ENCODE data around the gene APH1A.
A peak's percentile ranks its signal among the peaks of the same experiment; 100 is the strongest.
"Not testable (repeated sequence)": the region's sequence is repeated elsewhere in the genome, so short reads cannot be mapped to it uniquely, and the experiment has no call there.

APH1A gene

GRCh38 chr1:150268705-150269403 lies at the start of gene APH1A:
TSS of gene APH1A (minus strand) at chr1:150269016. CDS start at chr1:150268810, 206 bp downstream.
- DNase-seq (ENCODE audit: low spot score) (peak; percentile 89), FAIRE-seq (peak; percentile 82)

DNA sequence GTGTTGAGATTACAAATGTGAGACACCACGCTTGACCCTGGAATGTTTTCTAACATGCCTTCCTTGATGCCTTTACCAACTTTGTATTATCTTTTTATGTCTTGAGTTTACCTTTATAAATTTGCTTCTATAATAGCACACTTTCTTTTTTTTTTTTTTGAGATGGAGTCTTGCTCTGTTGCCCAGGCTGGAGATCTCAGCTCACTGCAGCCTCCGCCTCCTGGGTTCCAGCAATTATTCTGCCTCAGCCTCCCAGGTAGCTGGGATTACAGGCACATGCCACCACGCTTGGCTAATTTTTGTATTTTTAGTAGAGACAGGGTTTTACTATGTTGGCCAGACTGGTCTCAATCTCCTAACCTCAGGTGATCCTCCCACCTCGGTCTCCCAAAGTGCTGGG lies 45.9 kb upstream of the APH1A start:
- FAIRE-seq; DNase-seq (ENCODE audit: low spot score): not testable (repeated sequence)

- DNase-seq (ENCODE audit: low spot score) (no peak), FAIRE-seq (no peak)
Observed at GRCh38 chr1:150311762-150312161, 42.9 kb upstream of the APH1A start.

GRCh38 chr1:150309758-150310508 lies 41.1 kb upstream of the APH1A start:
- FAIRE-seq (no peak), DNase-seq (ENCODE audit: low spot score) (no peak)

GRCh38 chr1:150308585-150308984 lies 39.8 kb upstream of the APH1A start:
- FAIRE-seq, result not testable (repeated sequence)

DNA sequence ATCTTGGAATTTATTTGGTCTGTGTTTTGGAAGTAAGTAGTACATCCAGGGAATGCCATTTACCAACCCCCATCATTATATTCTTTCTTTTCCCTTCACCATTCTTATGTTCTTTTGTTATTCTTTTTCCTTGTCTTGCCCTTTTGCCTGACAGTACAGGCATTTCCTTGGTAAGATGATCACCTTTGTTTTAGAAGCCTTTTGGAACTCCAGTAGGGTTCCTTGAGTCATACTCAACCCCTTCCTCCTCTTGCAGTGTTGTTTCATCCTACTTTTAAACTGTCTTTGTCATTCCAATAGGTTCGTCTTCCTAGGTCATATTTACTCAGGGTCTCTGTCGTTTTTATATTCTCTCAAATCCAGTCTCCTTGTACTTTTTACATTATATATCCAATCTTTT lies 34.1 kb upstream of the APH1A start:
- no peak for FAIRE-seq
- DNase-seq (ENCODE audit: low spot score), result no peak

More at GRCh38 chr1:150308585-150308984, 39.8 kb upstream of the APH1A start:
- DNase-seq (ENCODE audit: low spot score), result not testable (repeated sequence)

DNA sequence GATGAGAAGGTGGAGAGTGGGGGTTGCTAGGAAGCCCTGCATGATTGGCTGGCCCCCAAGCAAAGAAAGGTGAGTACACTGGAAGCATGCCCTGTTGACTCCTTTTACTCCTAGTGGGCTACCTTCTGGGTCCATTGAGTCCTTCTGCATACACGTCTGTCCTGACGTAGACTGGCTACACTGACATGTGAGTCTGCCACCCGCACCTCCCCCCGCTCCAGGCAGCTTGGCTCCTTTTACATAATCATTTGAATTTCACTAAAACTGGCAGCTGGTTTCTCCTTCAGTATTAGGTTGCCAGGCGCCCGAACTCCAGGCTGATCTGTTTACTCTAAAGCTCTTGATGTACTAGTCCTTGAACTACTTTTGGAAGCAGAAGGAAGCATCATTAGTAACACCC lies 33.5 kb upstream of the APH1A start:
- FAIRE-seq (no peak), DNase-seq (ENCODE audit: low spot score) (no peak)

DNA sequence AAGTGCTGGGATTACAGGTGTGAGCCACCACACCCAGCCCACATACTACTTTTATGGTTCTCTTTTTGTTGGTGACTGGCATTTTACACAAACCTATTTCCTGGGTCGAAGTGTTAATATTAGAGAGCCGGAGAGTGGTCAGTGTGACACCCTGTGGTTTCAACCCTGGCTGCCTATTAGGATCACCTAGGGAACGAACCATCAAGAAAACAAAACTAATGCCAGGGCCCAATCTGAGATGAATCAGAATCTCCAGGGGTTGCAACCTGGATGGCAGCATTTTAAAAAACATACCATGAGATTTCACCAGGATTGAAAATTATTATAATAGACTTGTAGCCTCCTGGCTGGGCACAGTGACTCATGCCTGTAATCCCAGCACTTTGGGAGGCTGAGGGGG lies 30.9 kb upstream of the APH1A start:
- DNase-seq (ENCODE audit: low spot score) (peak; percentile 31), FAIRE-seq (no peak)

- no peak for FAIRE-seq
- no peak for DNase-seq (ENCODE audit: low spot score)
Observed at GRCh38 chr1:150295476-150295875, 26.7 kb upstream of the APH1A start.

DNA sequence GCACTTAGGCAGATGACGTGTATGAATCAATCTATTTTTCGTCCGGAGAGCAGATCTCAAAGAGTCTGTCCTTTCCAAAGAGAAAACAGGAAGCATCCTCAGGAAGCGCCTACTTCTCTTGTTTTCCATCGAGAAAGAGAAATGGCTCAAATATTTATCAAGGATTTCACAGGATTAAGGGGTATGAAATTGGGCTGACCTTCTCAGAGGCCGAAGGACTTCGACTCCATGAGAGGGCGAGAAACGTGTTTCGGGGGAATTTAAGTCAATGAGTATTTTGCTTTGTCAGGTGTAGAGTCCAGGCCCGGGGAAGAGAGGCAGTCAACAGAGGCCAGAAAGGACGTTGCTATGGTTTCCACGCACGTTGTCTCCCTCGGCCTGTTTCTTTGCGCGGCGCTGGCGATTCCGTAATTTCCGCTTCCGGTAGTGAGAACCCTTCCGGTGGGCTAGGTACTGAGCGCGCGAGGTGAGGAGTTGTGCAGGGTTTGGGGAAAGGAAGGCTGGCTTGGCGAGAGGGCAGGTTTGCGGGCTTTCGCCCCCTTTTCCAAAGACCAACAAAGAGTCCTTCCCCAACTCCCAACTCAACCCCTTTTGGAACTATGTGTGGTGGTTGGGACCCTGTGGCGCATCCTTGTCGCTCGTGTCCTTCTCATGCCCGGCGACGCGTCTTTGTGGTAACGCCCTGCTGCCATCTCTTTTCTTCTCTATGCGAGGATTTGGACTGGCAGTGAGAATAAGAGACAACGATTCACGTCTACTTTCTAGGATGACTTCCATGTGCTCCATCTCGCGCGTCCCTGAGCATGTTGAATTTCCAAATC lies 24.8 kb upstream of the APH1A start, which contains the start of gene MRPS21:
MRPS21 (plus strand) TSS at position 429 of the 821 bp plus-strand sequence. CDS start 506 bp downstream, outside the sequence.
- FAIRE-seq, result no peak
- DNase-seq (ENCODE audit: low spot score), result peak; percentile 70

- no peak for DNase-seq (ENCODE audit: low spot score)
- FAIRE-seq, result no peak
Observed at GRCh38 chr1:150288822-150289221, 20.0 kb upstream of the APH1A start.

DNA sequence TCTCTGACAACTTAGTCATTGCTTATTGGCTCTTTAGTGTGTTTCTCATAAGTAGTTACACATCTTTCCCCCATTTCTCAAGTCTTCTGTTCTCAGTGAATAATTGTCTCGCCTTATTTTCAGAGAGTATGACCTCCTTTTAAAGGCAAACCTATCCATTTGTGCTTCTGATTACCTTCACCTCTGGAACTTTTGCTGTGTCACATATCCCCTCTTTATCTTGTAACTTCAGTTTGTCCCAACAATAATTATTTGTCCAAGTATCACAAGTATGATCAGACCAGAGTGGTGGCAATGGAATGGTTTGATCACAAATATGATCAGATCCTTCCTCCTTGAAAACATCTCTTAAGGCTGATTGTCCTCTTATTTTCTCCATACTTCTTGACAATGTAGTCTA lies 19.6 kb upstream of the APH1A start:
- DNase-seq (ENCODE audit: low spot score) (no peak), FAIRE-seq (no peak)

- FAIRE-seq, result no peak
- DNase-seq (ENCODE audit: low spot score), result no peak
Observed at GRCh38 chr1:150283260-150283659, 14.4 kb upstream of the APH1A start.

DNA sequence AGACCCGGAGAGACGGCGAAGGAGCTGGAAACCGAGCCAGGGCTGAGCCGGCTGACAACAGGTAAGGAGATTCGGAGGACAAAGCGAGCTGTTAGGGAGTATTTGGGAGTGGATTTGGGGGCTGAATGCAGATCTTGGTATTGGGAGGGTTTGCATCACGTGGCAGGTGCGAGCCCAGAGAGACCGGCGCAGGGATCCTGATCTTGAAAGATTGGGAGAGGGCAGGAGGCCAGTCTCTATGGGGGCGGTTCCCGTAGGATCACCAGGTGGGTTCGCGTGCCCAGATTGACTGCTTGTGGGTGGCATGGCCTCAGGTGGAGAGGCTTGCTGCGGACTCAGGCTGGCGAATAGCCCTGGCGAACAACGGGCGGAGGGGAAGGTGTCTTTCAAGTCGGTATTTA lies 13.7 kb upstream of the APH1A start:
- FAIRE-seq (no peak), DNase-seq (ENCODE audit: low spot score) (no peak)

- DNase-seq (ENCODE audit: low spot score) (peak; percentile 92), FAIRE-seq (peak; percentile 46)
Observed at GRCh38 chr1:150281758-150282557, 13.1 kb upstream of the APH1A start, which contains the start of gene CIART. TSS of gene CIART (plus strand) at chr1:150282554. CDS start at chr1:150283268, 714 bp downstream.

DNA sequence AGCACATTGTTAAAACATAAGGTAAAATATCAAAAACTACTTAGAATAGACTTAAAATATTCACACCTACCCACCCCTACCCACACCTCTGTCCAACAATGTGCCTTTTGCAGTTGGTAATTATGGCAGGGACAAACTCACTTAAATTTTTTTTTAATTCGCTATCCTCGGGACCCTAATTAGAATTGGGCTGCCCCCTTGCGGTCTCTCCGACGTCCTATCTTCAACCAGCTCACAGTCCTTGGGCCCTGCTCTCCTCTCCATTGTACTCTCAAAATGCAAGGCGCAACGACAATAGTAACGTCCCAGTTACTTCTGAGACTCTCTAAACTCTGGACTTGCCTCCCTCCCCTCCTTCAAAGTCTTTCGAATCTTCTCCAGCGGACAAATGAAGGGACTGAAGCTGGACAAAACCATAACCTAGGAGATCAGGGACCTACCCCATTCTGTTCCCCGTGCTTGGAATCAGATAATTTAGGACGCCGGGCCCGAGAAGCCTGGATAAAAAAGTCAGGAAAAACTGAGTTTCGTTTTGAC lies 12.5 kb upstream of the APH1A start:
- DNase-seq (ENCODE audit: low spot score), result no peak
- FAIRE-seq, result no peak

DNA sequence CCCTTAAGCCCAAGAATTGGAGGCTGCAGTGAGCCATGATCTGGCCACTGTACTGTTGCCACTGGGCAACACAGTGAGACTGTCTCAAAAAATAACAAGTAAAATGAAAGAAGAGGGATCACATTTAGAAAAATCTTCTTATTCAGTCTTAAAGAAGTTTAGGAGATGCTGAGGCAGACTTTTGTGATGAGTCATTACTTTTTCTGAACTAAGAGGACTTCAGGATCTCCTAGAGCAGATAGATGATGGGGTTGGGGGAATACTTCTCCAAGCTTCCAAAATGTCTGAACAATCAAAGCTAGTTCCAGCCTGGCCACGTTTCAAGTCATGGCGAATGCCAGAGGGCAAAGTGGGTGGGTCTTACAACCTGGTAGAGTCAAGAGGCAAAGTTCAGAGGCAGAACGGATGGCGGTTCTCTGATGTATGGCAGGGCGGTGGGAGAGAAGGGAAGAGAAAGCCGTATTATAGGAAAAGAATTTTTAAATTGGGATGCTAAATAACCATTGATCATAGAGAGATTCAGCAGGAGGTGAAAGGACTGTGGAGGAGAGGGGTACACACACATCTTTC lies 11.4 kb upstream of the APH1A start:
- DNase-seq (ENCODE audit: low spot score) (no peak), FAIRE-seq (no peak)

- FAIRE-seq (no peak), DNase-seq (ENCODE audit: low spot score) (no peak)
Observed at GRCh38 chr1:150273311-150273710, 4.5 kb upstream of the APH1A start.

DNA sequence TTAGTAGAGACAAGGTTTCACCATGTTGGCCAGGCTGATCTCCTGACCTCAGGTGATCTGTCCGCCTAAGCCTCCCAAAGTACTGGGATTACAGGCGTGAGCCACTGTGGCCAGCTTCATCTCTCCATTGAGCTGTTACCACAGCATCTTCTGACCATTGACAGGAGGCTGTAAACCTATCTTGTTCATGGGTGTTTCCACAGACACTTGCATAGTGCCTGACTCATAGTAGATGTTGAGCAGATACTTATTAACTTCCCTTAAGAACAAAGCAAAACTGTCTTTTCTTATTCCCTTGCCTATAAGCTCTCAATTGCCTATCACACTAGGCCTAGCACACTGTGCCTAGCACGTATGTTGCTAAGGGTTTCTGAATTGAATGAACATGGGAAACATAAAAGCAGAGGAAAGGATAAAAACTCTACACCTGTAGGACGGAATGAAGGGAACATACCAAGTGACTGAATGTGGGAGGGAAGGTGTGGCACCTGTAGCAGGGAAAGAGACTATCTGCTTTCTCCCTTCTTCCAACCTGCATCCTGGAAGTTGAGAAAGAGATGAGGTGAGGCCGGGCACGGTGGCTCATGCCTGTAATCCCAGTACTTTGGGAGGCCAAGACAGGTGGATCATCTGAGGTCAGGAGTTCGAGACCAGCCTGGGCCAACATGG lies 2.6 kb upstream of the APH1A start:
- DNase-seq (ENCODE audit: low spot score), result no peak
- FAIRE-seq, result no peak

GRCh38 chr1:150269451-150269850 lies 635 bp upstream of the APH1A start:
- no peak for DNase-seq (ENCODE audit: low spot score)
- no peak for FAIRE-seq
